ENCODE data around the gene CYP4V2.

Gene CYP4V2

GRCh38 chr4:186191200-186192065 is at the start of gene CYP4V2:
CYP4V2 (plus strand) TSS chr4:186191567; CDS start chr4:186191824, 257 bp downstream.
- H3K4me3 ChIP-seq (ENCODE audit: low read depth, low read length) = peak within 1 kb of the TSS; percentile 85
- TF ChIP-seq, protein P1, sequence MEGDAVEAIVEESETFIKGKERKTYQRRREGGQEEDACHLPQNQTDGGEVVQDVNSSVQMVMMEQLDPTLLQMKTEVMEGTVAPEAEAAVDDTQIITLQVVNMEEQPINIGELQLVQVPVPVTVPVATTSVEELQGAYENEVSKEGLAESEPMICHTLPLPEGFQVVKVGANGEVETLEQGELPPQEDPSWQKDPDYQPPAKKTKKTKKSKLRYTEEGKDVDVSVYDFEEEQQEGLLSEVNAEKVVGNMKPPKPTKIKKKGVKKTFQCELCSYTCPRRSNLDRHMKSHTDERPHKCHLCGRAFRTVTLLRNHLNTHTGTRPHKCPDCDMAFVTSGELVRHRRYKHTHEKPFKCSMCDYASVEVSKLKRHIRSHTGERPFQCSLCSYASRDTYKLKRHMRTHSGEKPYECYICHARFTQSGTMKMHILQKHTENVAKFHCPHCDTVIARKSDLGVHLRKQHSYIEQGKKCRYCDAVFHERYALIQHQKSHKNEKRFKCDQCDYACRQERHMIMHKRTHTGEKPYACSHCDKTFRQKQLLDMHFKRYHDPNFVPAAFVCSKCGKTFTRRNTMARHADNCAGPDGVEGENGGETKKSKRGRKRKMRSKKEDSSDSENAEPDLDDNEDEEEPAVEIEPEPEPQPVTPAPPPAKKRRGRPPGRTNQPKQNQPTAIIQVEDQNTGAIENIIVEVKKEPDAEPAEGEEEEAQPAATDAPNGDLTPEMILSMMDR (IDR thresholded peaks at IDR 0.05; ENCODE audit: low read depth, low read length, missing control alignments) = peak; percentile 7
- in situ Hi-C loops (cut with HindIII; ENCODE audit: low sequenced_read_pairs) = no loop called here
- no peak for DNase-seq (ENCODE audit: low read depth)

GRCh38 chr4:186144198-186144945 is 47.0 kb upstream of the CYP4V2 start:
- in situ Hi-C loops (cut with HindIII; ENCODE audit: low sequenced_read_pairs) = no loop called here
- H3K4me3 ChIP-seq (ENCODE audit: low read depth, low read length) = peak overlapping the region; percentile 53
- TF ChIP-seq, protein P1 (IDR thresholded peaks at IDR 0.05; ENCODE audit: low read depth, low read length, missing control alignments) = peak; percentile 28
- peak; percentile 6 for DNase-seq (ENCODE audit: low read depth)

GRCh38 chr4:186144946-186145569 is 46.3 kb upstream of the CYP4V2 start:
- DNase-seq (ENCODE audit: low read depth) = peak; percentile 16
- peak overlapping the region; percentile 53 for H3K4me3 ChIP-seq (ENCODE audit: low read depth, low read length)
- TF ChIP-seq, protein P1 (IDR thresholded peaks at IDR 0.05; ENCODE audit: low read depth, low read length, missing control alignments) = no peak
- in situ Hi-C loops (cut with HindIII; ENCODE audit: low sequenced_read_pairs) = no loop called here

GRCh38 chr4:186146458-186146857 is 44.9 kb upstream of the CYP4V2 start:
- H3K4me3 ChIP-seq (ENCODE audit: low read depth, low read length) = no peak overlapping the region
- DNase-seq (ENCODE audit: low read depth) = no peak
- in situ Hi-C loops (cut with HindIII; ENCODE audit: low sequenced_read_pairs) = no loop called here
- TF ChIP-seq, protein P1 (IDR thresholded peaks at IDR 0.05; ENCODE audit: low read depth, low read length, missing control alignments) = no peak

GRCh38 chr4:186148336-186148975 is 42.9 kb upstream of the CYP4V2 start:
- no peak overlapping the region for H3K4me3 ChIP-seq (ENCODE audit: low read depth, low read length)
- TF ChIP-seq, protein P1 (IDR thresholded peaks at IDR 0.05; ENCODE audit: low read depth, low read length, missing control alignments) = no peak
- in situ Hi-C loops (cut with HindIII; ENCODE audit: low sequenced_read_pairs) = no loop called here
- no peak for DNase-seq (ENCODE audit: low read depth)

DNA sequence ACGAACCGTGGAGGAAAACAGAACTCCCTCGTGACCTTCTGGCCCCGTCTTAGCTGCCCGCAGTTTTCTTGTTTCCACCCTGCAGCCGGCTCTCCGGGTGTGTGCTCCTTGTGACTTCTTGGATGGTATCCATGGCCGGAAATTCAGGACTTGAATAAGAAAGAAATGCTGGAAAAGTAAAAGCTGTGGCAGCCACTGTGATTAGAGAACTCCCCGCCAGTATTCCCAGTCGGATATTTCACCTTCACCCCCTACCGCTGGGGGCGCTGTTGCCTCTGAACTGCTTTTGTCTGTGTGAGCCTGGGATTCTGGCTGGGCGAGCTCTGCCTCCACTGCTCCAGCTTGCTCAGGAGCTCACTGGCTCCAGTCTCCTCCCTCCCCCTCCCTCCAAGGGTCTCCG is 41.5 kb upstream of the CYP4V2 start:
- in situ Hi-C loops (cut with HindIII; ENCODE audit: low sequenced_read_pairs) = no loop called here
- no peak overlapping the region for H3K4me3 ChIP-seq (ENCODE audit: low read depth, low read length)
- TF ChIP-seq, protein P1 (IDR thresholded peaks at IDR 0.05; ENCODE audit: low read depth, low read length, missing control alignments) = peak; percentile 54
- DNase-seq (ENCODE audit: low read depth) = no peak
